SK-N-SH (cell line): ENCODE data around the gene ZNF132. TPM values are rescaled to one million over a fixed set of nuclear protein-coding genes. Genes with fewer than 3 reads are reported as not detected.
A peak's percentile ranks its signal among the peaks of the same experiment; 100 is the strongest.

Experiments
- CTCF ChIA-PET: fragments of 300-600, 350-600 bp; formaldehyde crosslinking; extraction: SDS; loops from one replicate; lab custom pipeline; 2021; lab: Yijun Ruan, JAX
- POLR2A ChIA-PET: fragments of 350-600 bp; sonication (Branson Sonifier 250); formaldehyde crosslinking; extraction: SDS; loops from one replicate; lab custom pipeline; 2020; ENCODE audit warnings: antibody characterized with exemption, inconsistent platforms; lab: Yijun Ruan, JAX
- DNase-seq: peaks from one replicate; pipeline ENCODE4 v3.0.0; 2012
- H2AFZ ChIP-seq: fragments of 200-600 bp; sonication (generic); 2 replicates; pipeline ENCODE4 v1.8.1; 2016; ENCODE audit warnings: antibody characterized with exemption, mild to moderate bottlenecking, low read depth
- H3F3A ChIP-seq: fragments of 200-600 bp; sonication (generic); replicated peaks from 2 replicates; pipeline ENCODE3; 2016; ENCODE audit warnings: antibody characterized with exemption, mild to moderate bottlenecking; ENCODE audit not compliant: insufficient read depth
- H3K27ac ChIP-seq, 2 experiments: fragments of 200-500 bp in 1 of 2; fragments of 200-600 bp in 1 of 2; sonication (Bioruptor generic) in 1 of 2; sonication (generic), shearing (Covaris generic) in 1 of 2; 2 replicates each; pipeline versions ENCODE4 v1.5.1 to v1.6.1; 2014 to 2016; ENCODE audit warnings: low read depth in 2 of 2, inconsistent platforms in 1 of 2, low read length in 1 of 2, mild to moderate bottlenecking in 1 of 2, mixed read lengths in 1 of 2
- H3K27me3 ChIP-seq: fragments of 200-600 bp; sonication (generic), shearing (Covaris generic); 2 replicates; pipeline ENCODE4 v1.6.1; 2016; ENCODE audit warnings: mixed run types; ENCODE audit not compliant: insufficient read depth
- H3K36me3 ChIP-seq, 2 experiments: fragments of 200-500 bp in 1 of 2; fragments of 200-600 bp in 1 of 2; sonication (Bioruptor generic) in 1 of 2; sonication (generic) in 1 of 2; replicated peaks in 1 of 2; 2 replicates each; pipeline versions ENCODE3 to v1.5.1; 2014 to 2016; ENCODE audit warnings: low read length in 1 of 2, mild to moderate bottlenecking in 1 of 2; ENCODE audit not compliant: insufficient read depth in 2 of 2, control insufficient read depth in 1 of 2
- H3K4me1 ChIP-seq, 2 experiments: fragments of 200-500 bp in 1 of 2; fragments of 200-600 bp in 1 of 2; sonication (Bioruptor generic) in 1 of 2; sonication (generic), shearing (Covaris generic) in 1 of 2; 2 replicates each; pipeline versions ENCODE4 v1.5.1 to v1.6.1; 2014 to 2016; ENCODE audit warnings: low read depth in 1 of 2, low read length in 1 of 2, mixed run types in 1 of 2; ENCODE audit not compliant: insufficient read depth in 2 of 2, control insufficient read depth in 1 of 2
- H3K4me2 ChIP-seq: fragments of 200-600 bp; sonication (generic), shearing (Covaris generic); 2 replicates; pipeline ENCODE4 v1.6.1; 2017; ENCODE audit warnings: mixed run types
- H3K4me3 ChIP-seq, 2 experiments: fragments of 200-500 bp in 1 of 2; fragments of 200-600 bp in 1 of 2; sonication (Bioruptor generic) in 1 of 2; sonication (generic), shearing (Covaris generic) in 1 of 2; 2 replicates each; pipeline versions ENCODE4 v1.5.1 to v1.8.1; 2014 to 2016; ENCODE audit warnings: low read depth in 2 of 2, inconsistent platforms in 1 of 2, low read length in 1 of 2, mild to moderate bottlenecking in 1 of 2, mixed read lengths in 1 of 2, moderate library complexity in 1 of 2
- H3K79me2 ChIP-seq: fragments of 200-600 bp; sonication (generic); 2 replicates; pipeline ENCODE4 v1.8.1; 2017; ENCODE audit warnings: mild to moderate bottlenecking; ENCODE audit not compliant: insufficient read depth
- H3K9ac ChIP-seq: fragments of 200-600 bp; sonication (generic); 2 replicates; pipeline ENCODE4 v1.6.1; 2017; ENCODE audit warnings: mixed run types
- H3K9me2 ChIP-seq: fragments of 200-600 bp; sonication (generic); 2 replicates; pipeline ENCODE4 v1.6.1; 2017; ENCODE audit warnings: mixed run types
- H3K9me3 ChIP-seq: fragments of 200-600 bp; sonication (generic); 2 replicates; pipeline ENCODE4 v1.6.1; 2017; ENCODE audit warnings: mixed run types, mild to moderate bottlenecking, moderate library complexity
- H4K20me1 ChIP-seq: fragments of 200-600 bp; sonication (generic); 2 replicates; pipeline ENCODE4 v1.6.1; 2017; ENCODE audit warnings: mild to moderate bottlenecking, mixed run types; ENCODE audit not compliant: insufficient read depth
- ELF1 ChIP-seq: IDR thresholded peaks from 2 replicates; pipeline ENCODE4 v1.4.0; 2012
- EP300 ChIP-seq, 2 experiments: IDR thresholded peaks; 2 replicates each; pipeline versions ENCODE4 v1.4.0 to v1.6.1; 2012; ENCODE audit warnings: borderline replicate concordance in 1 of 2, low read depth in 1 of 2, low read length in 1 of 2
- EZH2phosphoT487 ChIP-seq: fragments of 200-600 bp; sonication (generic); IDR thresholded peaks from 2 replicates; pipeline ENCODE4 v1.6.1; 2017; ENCODE audit warnings: low read depth, mixed run types, mild to moderate bottlenecking, antibody characterized with exemption, moderate library complexity, borderline replicate concordance
- FOXJ3 ChIP-seq: sonication (generic); formaldehyde crosslinking; IDR thresholded peaks from 2 replicates; pipeline ENCODE4 v1.5.1; 2020; ENCODE audit warnings: mild to moderate bottlenecking, missing genetic modification reagents
- GABPA ChIP-seq: IDR thresholded peaks from 2 replicates; pipeline ENCODE4 v1.4.0; 2012; ENCODE audit warnings: low read depth, mild to moderate bottlenecking
- GATA2 ChIP-seq: sonication (generic); formaldehyde crosslinking; IDR thresholded peaks from 2 replicates; pipeline ENCODE4 v1.5.0; 2020; ENCODE audit warnings: mild to moderate bottlenecking, missing genetic modification reagents
- MEF2A ChIP-seq: IDR thresholded peaks from 2 replicates; pipeline ENCODE4 v1.4.0; 2012; ENCODE audit warnings: low read depth, borderline replicate concordance
- MXI1 ChIP-seq: IDR thresholded peaks from 2 replicates; pipeline ENCODE4 v1.6.1; 2012; ENCODE audit warnings: mild to moderate bottlenecking, low read depth, low read length, improper control_type of control experiment
- NFIC ChIP-seq: IDR thresholded peaks from 2 replicates; pipeline ENCODE4 v1.4.0; 2012; ENCODE audit warnings: borderline replicate concordance
- POLR2AphosphoS5 ChIP-seq: IDR thresholded peaks from 2 replicates; pipeline ENCODE4 v1.6.1; 2012; ENCODE audit warnings: low read depth, low read length
- RAD21 ChIP-seq: IDR thresholded peaks from 2 replicates; pipeline ENCODE4 v1.6.1; 2012; ENCODE audit warnings: mild to moderate bottlenecking, low read length
- RCOR1 ChIP-seq: fragments of 150-350 bp; IDR thresholded peaks from 2 replicates; pipeline ENCODE4 v1.6.1; 2017; ENCODE audit warnings: antibody characterized with exemption, low read length
- SIN3A ChIP-seq: IDR thresholded peaks from 2 replicates; pipeline ENCODE4 v1.6.1; 2012; ENCODE audit warnings: low read depth, mild to moderate bottlenecking, low read length, moderate library complexity, borderline replicate concordance
- TAF1 ChIP-seq: IDR thresholded peaks from 2 replicates; pipeline ENCODE4 v1.6.1; 2012; ENCODE audit warnings: low read depth, mild to moderate bottlenecking, low read length, moderate library complexity, borderline replicate concordance
- TEAD4 ChIP-seq: IDR thresholded peaks from 2 replicates; pipeline ENCODE4 v1.4.0; 2012; ENCODE audit warnings: mild to moderate bottlenecking, borderline replicate concordance; ENCODE audit not compliant: insufficient read depth
- WGBS: methylation state at CpG from one replicate; pipeline ENCODE4 v1.1.6; 2017; ENCODE audit warnings: low lambda C conversion rate; 5-methylcytosine and 5-hydroxymethylcytosine counted together
- polyA plus RNA-seq, 3 experiments: library from polyadenylated mRNA; depleted of rRNA; stranded (reverse); fragments of >200 nt; gene quantifications; 2 replicates each; pipeline ENCODE4 v1.2.3, GENCODE V29; 2012
- TF ChIP-seq, protein P1 (sequence below): IDR thresholded peaks from 2 replicates; pipeline ENCODE4 v1.4.0; 2012; ENCODE audit warnings: low read depth, borderline replicate concordance
- TF ChIP-seq, protein P2 (sequence below): IDR thresholded peaks from 2 replicates; pipeline ENCODE4 v1.6.1; 2012; ENCODE audit warnings: mild to moderate bottlenecking, low read depth, low read length, moderate library complexity
- TF ChIP-seq, protein P3 (sequence below): fragments of 200-600 bp; sonication (generic); IDR thresholded peaks from 2 replicates; pipeline ENCODE4 v1.6.1; 2017; ENCODE audit warnings: antibody characterized with exemption, mild to moderate bottlenecking, moderate library complexity

ZNF132 gene
- polyA plus RNA-seq, 1 of the 3 experiments (the other 2 are of a cell fraction), result 1.3 TPM

DNA sequence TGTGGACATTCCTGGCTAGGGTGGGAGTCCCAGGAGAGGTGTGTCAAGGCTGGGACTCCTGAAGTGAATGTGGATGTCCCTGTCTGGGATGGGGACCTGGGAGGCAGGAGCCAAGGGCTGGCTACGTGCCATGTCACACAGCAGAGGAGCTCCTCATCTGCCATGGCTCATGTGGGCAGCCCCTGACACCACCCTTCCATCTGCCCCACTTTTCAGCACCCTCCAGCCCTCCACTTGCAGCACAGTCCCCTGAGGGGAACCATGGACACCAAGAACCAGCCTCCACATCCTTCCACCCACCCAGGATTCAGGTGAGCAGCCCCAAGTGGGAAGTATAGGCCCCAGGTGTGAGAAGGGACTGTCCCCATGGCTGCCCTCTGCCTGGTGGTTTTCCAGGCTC lies 37.9 kb upstream of the ZNF132 start (continued):
- TF ChIP-seq MEF2A (no peak), SIN3A (no peak), GABPA (no peak)

GRCh38 chr19:58477130-58477529 lies 37.2 kb upstream of the ZNF132 start:
- ChIA-PET CTCF (interaction anchor here (1.7 to 4.5 kb wide), 2 partner anchors 37 to 42 kb away, joined by 5 to 22 read pairs; partner anchors contain the start of gene ZBTB45), POLR2A (interaction anchor here (0.8 to 1.0 kb wide), 2 partner anchors 57 to 67 kb away, joined by 3 to 4 read pairs; partner anchors contain the start of gene TRIM28)
- Histone ChIP-seq H3K27me3 (no peaks in the 10 kb centered on the region), H3K79me2 (no peaks in the 10 kb centered on the region), H3K27ac (peak overlapping the region; percentile 90 to 97; a peak in 3 of 4 replicates), H3K9ac (peak overlapping the region; percentile 70; the same call in 1 of the 2 replicates), H3K9me2 (no peaks in the 10 kb centered on the region), H3K36me3 (peaks cover 0 to 30% of the 10 kb centered on the region in 2 experiments), H2AFZ (no peak overlapping the region), H4K20me1 (no peaks in the 10 kb centered on the region), H3K4me1 (peaks cover 0 to 30% of the 10 kb centered on the region in 2 experiments; a peak in 1 of 4 replicates), H3K4me2 (peak overlapping the region; percentile 92), H3K9me3 (no peaks in the 10 kb centered on the region), H3K4me3 (peak overlapping the region; percentile 67 to 85; a peak in 2 of 4 replicates), H3F3A (peaks cover 10% of the 10 kb centered on the region)
- DNase-seq, result no peak
- TF ChIP-seq, protein P1, sequence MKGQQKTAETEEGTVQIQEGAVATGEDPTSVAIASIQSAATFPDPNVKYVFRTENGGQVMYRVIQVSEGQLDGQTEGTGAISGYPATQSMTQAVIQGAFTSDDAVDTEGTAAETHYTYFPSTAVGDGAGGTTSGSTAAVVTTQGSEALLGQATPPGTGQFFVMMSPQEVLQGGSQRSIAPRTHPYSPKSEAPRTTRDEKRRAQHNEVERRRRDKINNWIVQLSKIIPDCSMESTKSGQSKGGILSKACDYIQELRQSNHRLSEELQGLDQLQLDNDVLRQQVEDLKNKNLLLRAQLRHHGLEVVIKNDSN, result no peak
- no peak for TF ChIP-seq FOXJ3
- TF ChIP-seq TEAD4, result no peak
- TF ChIP-seq EZH2phosphoT487, result no peak
- TF ChIP-seq RAD21, result no peak
- TF ChIP-seq EP300 (IDR thresholded peaks at IDR 0.05; ENCODE audit: borderline replicate concordance in 1 of 2, low read depth in 1 of 2, low read length in 1 of 2), result no peak
- TF ChIP-seq MEF2A, result no peak
- no peak for TF ChIP-seq NFIC
- no peak for TF ChIP-seq ELF1
- TF ChIP-seq SIN3A, result no peak
- no peak for TF ChIP-seq TAF1
- WGBS, result 81% methylated on average over 9 of the region's 15 CpGs

- H3K4me2 ChIP-seq, result peak overlapping the region; percentile 92
- H4K20me1 ChIP-seq, result no peaks in the 10 kb centered on the region
- no peaks in the 10 kb centered on the region for H3K9me3 ChIP-seq
- H3K4me3 ChIP-seq, result peak overlapping the region; percentile 67 to 85
- H3K4me1 ChIP-seq, result peaks cover 0 to 30% of the 10 kb centered on the region in 2 experiments; a peak in 1 of 4 replicates
- peak overlapping the region; percentile 56; the same call in 1 of the 2 replicates for H2AFZ ChIP-seq
- H3K9me2 ChIP-seq, result no peaks in the 10 kb centered on the region
- WGBS, result 7% methylated on average over 27 of the region's 27 CpGs
- ChIA-PET CTCF (interaction anchor here (1.7 to 4.5 kb wide), 2 partner anchors 38 to 43 kb away, joined by 5 to 22 read pairs; partner anchors contain the start of gene ZBTB45), POLR2A (interaction anchor here (0.8 to 1.4 kb wide), 4 partner anchors 16 to 97 kb away, joined by 3 to 4 read pairs (median 4); partner anchors contain the start of gene TRIM28)
- peaks cover 10% of the 10 kb centered on the region for H3F3A ChIP-seq
- peak; percentile 73 for DNase-seq
- H3K27me3 ChIP-seq, result no peaks in the 10 kb centered on the region
- peak overlapping the region; percentile 90 to 97 for H3K27ac ChIP-seq
- peak overlapping the region; percentile 70 for H3K9ac ChIP-seq
- H3K79me2 ChIP-seq, result no peaks in the 10 kb centered on the region
- H3K36me3 ChIP-seq, result peaks cover 0 to 36% of the 10 kb centered on the region in 2 experiments
- TF ChIP-seq MEF2A (no peak), MXI1 (no peak), NFIC (no peak), RCOR1 (no peak), GATA2 (CRISPR knock-in tag) (no peak), RAD21 (no peak), POLR2AphosphoS5 (no peak; the same call in 1 of the 2 replicates), TEAD4 (0 out of 2 replicates have a peak, but pooled peaks have one; percentile 3)
- TF ChIP-seq, protein P2, sequence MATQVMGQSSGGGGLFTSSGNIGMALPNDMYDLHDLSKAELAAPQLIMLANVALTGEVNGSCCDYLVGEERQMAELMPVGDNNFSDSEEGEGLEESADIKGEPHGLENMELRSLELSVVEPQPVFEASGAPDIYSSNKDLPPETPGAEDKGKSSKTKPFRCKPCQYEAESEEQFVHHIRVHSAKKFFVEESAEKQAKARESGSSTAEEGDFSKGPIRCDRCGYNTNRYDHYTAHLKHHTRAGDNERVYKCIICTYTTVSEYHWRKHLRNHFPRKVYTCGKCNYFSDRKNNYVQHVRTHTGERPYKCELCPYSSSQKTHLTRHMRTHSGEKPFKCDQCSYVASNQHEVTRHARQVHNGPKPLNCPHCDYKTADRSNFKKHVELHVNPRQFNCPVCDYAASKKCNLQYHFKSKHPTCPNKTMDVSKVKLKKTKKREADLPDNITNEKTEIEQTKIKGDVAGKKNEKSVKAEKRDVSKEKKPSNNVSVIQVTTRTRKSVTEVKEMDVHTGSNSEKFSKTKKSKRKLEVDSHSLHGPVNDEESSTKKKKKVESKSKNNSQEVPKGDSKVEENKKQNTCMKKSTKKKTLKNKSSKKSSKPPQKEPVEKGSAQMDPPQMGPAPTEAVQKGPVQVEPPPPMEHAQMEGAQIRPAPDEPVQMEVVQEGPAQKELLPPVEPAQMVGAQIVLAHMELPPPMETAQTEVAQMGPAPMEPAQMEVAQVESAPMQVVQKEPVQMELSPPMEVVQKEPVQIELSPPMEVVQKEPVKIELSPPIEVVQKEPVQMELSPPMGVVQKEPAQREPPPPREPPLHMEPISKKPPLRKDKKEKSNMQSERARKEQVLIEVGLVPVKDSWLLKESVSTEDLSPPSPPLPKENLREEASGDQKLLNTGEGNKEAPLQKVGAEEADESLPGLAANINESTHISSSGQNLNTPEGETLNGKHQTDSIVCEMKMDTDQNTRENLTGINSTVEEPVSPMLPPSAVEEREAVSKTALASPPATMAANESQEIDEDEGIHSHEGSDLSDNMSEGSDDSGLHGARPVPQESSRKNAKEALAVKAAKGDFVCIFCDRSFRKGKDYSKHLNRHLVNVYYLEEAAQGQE, result no peak
- TF ChIP-seq, protein P3, sequence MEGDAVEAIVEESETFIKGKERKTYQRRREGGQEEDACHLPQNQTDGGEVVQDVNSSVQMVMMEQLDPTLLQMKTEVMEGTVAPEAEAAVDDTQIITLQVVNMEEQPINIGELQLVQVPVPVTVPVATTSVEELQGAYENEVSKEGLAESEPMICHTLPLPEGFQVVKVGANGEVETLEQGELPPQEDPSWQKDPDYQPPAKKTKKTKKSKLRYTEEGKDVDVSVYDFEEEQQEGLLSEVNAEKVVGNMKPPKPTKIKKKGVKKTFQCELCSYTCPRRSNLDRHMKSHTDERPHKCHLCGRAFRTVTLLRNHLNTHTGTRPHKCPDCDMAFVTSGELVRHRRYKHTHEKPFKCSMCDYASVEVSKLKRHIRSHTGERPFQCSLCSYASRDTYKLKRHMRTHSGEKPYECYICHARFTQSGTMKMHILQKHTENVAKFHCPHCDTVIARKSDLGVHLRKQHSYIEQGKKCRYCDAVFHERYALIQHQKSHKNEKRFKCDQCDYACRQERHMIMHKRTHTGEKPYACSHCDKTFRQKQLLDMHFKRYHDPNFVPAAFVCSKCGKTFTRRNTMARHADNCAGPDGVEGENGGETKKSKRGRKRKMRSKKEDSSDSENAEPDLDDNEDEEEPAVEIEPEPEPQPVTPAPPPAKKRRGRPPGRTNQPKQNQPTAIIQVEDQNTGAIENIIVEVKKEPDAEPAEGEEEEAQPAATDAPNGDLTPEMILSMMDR, result no peak
Measured at GRCh38 chr19:58476498-58477015, 36.6 kb upstream of the ZNF132 start.
